Cerebellar cortex (tissue), 1 donor: Measurements from ENCODE around the gene PTPRN2.

ENCODE experiments used
- DNase-seq: peaks from one replicate; pipeline ENCODE4 v3.0.0-alpha.2; 2015; ENCODE audit warnings: low spot score

PTPRN2 gene

DNA sequence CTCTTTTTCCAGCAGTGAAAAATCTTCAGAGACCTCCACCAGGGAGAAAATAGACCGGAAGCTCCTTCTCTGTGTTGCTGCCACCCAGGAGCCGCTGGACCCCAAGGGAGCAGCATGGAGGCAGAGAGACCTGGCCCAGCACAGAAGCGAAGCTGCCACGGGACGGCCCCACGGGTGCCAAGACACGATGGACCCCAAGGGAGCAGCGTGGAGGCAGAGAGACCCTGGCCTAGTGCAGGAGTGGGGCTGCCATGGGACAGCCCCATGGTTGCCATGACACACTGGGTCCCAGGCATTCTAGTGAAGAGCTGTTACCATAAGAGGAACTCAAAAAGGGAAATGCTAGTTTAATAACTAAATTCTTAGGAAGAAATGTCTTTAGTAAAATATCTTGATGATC is 186.3 kb downstream of the PTPRN2 start:
- DNase-seq, result no peak

DNA sequence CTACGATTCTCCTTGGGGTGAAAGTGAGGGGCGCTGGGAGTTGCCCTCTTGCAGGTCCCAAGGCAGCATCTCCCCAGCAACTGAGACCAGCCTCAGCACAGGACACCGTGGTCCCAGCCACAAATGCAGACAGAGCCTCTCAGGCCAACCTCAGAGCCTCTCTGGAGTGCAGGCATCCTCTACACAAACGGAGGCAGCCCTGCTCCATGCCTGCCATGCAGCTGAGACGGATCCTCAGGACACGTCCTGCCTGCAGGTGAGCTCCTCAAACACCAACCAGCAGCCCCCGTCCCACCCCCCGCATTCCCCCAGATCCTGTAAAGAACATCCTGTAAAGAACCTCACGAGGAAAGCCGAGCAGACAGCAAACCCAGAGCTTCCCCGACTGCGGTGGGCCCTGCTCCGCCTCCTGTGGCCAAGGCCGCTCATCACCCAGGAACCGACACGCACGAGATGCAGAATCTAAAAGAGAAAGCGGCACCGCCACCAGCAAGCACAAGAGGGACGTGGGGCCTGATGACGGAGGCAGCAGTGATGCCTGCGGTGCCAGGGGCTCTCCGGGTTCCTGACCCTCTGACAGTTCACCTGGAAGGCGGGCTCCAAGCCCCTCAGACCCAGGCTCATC is 186.9 kb downstream of the PTPRN2 start:
- DNase-seq, result no peak

DNA sequence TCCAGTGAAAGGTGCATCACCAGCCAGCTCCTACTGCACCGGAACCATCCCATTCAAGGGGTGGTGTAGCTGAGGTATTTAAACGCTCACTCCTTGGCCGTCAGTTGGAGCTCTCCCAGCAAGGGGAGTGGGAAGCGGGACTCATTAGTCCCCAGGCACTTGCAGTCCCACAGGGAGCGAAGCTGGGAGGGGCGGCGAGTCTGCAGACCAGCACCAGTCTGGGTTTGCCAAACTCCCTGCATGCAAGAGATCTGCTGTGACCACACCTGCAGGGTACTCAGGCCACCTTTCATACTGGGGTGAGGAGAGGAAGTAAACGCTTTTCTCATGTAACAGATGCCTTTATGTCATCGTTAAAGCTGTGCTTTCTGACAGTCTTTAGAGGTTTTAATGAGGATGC is 187.9 kb downstream of the PTPRN2 start:
- no peak for DNase-seq

DNA sequence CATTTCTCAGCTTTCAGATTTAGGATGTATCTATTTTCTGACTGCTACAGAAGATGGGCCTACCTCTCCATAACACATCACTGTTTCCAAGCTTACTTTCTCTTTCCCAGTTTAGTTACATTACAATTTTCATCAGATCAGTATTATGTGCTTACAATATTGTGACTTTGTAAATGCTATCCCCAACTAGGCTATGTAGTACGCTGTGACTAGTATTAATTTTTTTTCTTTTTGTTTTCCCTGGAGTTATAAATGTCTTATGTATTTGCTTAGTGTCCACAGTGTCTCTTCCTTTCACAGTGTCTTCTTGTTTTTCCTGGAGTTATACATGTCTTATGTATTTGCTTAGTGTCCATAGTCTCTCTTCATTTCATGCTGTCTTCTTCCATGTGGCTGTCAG is 188.9 kb downstream of the PTPRN2 start:
- no peak for DNase-seq

DNA sequence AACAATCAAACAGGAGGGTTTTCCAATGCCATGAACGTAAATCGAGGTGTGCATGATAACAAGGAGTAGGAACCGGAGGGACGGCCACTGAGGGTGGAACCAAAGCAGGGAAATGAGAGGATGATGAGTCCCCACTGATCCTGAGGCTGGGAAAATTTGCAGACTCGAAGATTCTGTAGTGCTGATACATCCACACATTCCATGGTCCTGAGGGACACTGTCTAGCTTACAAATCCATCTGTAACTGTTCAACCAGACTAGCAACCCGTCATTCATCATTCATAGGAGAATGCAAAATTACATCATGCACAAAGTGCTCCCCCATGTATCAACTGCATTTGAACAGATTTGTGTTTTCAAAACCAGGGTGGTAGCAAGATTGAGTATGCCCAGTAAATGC is 189.7 kb downstream of the PTPRN2 start:
- DNase-seq, result no peak

DNA sequence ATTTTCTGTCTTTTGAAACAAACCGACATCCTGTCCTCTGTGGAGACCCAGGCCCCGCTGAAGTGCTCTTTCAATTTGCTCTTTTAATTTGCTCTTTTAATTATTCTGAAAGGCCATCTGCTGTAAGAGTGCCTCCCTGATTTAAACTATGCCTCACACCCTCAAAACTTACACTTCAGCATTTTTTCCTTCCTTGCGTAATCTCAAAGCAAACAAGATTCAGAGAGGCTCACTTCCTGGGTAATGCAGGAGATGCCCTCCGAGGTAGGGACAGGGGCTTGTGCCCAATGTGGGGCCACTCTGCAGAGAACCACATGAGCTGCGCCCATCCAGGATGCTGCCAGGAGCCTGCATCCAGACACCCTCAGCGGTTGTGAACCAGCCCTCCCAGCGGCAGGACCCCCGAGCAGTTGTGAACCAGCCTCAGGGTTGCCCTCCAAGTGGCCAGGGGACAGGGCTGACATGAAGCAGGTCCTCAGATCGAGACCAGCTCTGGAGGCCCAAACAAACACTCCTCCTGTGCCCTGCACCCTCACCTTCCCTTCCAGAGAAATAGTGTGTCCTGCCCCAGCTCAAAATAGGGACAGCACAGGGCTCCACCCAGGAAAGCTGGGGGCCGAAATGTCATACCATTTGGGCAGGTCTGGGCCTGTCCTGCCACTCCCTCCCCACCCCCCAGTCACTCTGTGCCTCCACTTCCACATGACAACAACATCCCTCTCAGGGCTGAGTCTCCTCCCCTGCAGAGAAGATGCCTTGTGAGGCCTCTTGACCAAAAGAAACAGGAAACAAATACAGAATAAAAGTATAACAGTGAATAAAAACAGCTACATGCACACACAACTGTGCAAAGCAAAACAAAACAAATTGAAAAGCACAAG is 190.4 kb downstream of the PTPRN2 start:
- DNase-seq, result no peak

DNA sequence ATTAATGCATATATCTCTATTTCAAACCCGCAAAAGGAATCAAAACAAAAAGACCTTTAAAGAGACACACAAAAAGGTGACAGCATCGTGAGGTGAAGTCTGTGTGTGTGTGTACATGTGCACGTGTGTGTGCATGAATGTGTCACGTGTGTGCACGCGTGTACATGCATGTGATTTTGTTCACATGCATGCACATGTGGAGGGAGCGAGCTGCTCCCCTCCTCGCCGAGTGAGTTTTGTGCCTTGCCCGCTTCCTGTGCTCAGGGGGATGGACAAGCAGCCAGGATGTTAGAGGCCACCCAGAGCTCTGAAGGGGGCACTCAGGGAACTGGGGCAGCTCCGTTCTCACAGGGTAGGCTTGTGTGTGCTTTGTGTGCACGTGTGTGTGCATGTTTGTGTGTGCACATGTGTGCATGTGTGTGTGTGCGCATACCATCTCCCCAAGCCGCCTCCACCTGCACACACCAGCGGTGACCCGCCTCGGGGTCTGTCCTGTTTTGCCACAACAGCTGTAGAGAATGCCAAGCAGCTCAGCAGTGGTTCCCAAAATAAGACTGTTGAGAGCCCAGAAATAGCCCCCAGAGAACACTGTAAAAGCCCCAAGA is 191.2 kb downstream of the PTPRN2 start:
- no peak for DNase-seq

DNA sequence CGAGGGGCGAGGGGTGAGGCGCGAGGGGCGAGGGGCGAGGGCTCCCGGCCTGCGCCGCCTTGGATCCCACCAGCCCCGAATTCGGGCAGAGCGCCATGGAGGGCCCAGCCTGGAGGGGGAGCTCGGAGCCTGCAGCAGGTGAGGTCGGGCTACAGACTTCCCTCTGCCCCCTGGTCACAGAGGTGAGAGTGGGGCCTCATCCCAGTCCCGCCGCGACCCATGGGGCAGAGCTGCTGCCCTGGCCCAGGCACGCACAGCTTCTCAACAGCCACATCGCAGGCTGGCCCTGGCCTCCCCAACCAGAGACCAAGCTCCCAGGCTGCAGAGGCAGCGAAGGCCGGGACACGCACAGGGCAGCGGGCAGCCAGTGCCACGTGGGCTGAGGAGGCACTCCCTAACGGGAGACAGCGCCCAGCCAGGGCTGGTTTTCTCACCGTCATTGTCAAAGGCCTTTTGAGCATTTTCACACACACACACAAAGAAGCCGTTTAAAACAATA is 191.8 kb downstream of the PTPRN2 start:
- DNase-seq, result peak; percentile 9

DNA sequence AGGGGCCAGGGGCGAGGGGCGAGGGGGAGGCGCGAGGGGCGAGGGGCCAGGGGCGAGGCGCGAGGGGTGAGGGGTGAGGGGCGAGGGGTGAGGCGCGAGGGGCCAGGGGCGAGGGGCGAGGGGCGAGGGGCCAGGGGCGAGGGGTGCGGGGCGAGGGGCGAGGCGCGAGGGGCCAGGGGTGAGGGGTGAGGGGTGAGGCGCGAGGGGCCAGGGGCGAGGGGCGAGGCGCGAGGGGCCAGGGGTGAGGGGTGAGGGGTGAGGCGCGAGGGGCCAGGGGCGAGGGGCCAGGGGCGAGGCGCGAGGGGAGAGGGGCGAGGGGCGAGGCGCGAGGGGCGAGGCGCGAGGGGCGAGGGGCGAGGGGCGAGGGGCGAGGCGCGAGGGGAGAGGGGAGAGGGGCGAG is 192.3 kb downstream of the PTPRN2 start:
- DNase-seq, result no peak

DNA sequence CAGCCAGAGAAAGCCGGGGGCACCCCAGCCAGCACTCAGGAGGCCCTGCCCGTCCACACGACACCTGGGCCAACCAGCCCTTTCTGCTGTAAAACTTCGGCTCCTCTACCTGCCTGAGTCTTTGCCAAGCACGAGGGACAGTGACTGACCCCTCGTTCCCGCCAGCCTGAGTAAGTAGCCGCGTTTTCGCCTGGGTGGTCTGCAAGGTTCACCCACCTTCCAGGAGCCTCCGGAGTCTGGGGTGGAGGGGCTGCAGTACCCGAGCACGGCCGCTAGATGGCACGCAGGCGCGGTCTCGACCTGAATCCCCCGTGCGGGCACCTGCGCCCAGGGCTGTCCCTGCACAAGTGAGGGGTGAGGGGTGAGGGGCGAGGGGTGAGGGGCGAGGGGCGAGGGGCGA is 192.7 kb downstream of the PTPRN2 start:
- DNase-seq, result peak; percentile 4

DNA sequence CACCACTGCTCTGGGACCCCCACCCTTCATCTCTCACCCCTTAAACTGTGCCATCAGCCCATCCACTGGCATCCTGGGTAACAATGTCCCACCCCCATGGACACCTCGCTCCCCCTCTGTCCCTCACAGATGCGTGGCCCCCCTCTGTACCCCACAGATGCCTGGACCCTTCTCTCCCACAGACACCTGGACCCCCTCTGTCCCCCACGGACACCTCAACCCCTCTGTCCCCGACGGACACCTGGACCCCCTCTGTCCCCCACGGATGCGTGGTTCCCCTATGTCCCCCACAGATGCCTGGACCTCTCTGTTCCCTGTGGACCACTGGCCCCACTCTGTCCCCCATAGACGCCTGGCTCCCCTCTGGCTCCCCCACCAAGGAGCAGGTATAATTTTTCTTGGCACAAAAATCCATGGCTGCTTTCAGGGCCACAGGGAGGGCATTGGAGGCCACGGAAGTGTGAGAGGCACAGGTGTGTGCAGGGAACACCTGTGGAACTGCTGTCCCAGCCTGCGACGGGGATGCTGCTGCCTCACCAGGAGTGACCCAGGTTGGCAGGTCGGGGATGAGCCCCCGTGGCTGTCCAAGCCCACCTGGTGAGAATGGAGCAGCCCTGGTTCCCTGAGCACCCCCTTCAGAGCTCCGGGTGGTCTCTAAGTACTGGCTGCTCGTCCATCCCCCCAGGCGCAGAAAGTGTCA is 193.5 kb downstream of the PTPRN2 start:
- no peak for DNase-seq

DNA sequence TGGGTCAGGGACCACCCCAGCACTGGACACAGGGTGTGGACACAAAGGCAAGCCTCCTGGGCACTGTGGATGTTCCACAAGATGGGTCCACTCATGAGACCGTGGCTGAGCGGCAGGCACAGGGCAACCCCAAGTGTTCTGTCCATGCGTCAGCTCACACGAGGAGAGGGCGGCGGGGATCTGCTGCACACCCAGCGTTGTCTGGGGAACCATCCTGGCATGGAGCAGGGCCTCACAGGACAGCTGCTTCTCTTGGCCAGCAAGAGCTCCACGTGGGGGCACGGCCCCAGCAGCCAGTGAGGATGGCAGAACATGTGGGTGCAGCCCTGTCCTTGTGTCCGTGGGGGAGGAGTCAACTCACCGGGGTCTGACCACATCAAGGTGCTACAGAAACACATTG is 195.4 kb downstream of the PTPRN2 start:
- no peak for DNase-seq

DNA sequence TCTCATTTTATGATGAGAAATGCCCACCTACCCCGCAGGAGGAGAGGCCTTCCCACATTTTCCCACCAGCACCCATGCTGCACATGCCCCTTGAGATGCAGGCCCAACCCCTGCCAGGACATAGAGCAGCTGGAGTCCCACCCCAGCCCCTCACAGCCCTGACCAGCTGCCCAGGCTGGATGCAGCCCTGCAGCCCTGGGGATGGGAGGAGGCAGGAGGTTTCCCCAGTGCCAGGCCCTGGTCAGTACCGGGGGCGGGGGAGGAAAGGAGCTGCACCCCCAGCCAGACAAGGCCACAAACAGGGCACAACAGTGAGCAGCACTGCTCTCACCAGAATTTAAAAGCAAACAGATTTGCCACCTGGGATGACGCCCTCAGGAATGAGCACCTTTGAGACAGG is 196.1 kb downstream of the PTPRN2 start:
- no peak for DNase-seq

DNA sequence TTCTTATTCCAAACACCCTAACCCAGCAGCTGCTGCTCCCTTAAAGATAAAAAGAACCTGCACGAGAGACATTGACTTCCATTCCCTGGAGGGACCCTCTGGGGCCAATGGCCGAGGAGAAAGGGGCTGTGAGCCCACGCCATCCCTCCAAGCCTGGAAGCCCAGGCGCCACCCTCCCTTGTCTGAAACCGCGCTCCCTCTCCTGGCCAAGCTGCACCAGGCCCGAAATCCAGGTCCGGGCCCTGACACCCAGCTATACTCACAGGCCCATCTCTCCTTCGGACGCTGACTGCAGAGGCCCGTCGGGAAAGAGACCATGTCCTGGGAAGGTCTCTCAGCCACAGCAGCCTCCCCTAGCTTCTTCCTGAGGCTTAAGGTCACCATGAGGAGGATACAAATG is 196.5 kb downstream of the PTPRN2 start:
- no peak for DNase-seq

DNA sequence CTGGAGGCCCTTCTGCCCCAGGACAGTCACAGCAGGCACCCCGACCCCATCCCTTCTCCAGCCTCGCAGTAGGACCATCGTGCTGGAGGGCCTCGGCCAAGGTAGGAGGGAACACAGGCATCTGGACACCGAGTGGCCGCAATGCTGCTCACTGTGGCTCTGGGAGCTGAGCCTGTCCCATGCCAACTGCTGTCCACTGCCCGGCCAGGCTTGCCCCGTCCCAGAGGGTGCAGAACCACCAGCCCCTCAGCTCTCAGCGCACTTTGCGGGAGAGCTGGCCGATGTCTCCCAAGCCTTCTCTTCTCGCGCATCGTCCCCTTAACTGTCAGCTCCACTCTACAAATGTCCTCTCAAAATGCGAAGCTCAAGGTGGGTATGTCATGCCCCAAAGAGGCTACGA is 197.2 kb downstream of the PTPRN2 start:
- DNase-seq, result no peak

DNA sequence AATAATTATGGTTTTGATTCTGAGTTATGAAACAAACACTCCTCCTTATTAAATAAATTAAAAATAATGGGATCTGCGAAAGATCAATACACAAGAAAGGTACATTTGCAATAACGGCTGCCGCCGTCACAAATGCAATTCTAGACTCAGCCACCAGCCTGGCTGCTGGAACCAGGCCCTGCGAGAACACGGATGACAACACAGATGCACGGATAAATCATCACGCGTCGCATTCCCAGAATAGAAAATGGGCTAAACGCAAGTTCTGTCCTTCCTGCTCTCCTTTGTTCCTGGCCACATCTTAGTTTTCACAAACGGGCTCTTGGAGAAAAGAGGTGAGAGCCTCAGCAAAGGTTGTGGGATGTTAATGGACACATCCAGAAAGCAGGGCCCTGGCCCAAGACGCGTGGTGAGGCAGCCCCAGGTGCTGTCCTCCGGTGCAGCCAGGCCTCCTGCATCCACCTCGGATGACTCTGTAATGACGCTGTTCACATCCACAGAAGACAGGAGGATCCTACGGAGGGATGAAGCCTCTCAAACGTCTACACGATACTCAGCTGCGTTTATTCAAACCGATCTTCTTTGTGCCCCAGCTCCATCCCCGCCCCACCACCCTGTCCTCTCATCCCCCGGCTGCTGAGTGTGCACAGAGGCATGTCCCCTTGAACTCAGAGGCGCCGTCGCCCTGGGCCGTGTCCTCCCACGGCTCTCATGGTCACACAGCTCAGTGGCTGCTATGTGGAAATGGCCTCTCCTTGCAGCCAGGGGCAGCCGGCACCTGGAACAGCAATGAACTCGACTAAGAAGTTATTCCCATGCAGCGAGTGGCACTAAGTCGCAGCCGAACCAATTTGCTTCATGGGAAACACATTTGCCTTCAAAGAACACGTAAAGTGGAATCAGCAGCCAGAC is 197.9 kb downstream of the PTPRN2 start:
- no peak for DNase-seq

DNA sequence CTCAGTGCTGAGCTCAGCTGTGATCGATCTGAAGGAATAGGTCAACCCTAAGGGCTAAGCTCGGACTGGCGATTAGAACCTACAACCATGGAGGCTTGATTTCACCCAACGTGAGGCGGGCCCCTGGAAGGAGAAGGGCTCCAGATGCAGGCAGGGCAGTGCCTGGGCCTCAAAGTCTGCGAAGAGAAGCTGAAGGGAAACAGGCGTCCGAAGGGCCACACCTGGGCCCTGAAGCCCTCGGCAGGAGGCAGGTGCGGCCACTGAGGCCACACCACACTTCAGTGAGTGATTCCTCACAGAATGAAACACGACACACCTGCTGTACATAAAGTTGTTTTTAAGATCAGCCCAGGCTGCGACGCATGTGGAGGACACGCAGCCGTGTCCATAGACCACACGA is 198.7 kb downstream of the PTPRN2 start:
- no peak for DNase-seq

DNA sequence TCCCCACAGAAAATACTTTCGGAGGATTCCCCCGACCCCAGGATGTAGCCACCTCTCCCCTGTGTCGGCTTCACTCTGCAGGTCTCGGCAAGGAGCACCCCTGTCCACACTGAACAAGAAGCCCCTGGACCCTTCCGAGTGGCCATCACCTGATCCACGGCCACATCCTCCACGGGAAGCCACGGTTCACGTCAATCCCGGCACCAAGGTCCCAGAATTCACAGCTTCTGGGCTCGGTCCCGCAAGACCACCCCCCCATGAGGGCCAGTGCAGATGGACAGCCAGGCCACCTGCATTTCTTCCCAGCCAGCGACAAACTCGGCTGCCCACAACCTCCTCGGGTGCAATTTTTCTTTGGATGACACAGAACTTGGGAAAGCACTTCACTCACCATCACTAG is 199.6 kb downstream of the PTPRN2 start:
- no peak for DNase-seq

DNA sequence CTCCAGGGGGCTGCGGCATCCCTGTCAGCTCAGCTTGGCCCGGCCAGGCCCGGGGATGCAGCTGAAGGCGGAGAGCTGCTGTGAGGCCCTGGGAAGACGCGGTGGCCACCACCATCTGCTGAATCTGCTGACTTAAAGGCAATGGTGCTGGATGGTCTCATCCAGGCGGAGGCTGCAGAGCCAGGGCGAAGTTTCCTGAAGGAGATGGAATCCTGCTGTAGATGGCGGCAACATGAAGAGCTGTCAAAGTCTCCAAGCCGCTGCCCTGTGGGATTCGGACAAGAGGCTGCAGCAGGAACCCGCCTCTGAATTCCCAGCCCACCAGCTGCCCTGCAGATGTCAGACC is 200.1 kb downstream of the PTPRN2 start:
- DNase-seq, result no peak

DNA sequence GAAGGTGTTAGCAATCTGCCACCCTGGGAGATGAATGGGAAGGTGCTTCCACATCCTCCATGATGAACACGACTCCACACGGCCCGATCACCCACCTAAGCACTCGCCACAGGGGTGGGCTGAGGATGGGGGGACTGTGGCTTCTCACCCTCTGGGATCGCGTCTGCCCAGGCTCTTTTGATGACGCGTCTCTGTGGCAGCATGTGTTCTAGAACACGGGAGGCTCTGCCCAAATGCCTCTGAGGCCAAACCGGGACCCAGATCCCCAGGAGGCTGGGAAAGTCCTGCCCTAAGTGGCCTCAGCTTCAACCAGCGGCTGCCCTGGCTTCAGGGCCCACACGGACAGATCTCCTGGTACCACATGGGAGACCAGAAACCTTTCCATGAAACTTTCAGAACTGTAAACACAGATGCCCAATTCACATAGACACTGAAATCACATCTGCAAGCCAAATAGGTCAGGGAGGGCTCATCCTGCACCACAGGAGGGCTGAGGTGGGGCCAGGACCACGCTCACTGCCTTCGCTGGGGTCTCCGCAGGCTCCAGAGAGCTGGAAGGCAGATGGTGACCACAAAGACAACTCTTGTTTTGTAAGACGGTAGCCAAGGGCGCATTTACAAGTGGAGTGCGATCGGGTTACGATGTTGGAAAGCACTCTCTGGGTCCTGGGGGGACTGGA is 200.6 kb downstream of the PTPRN2 start:
- no peak for DNase-seq

DNA sequence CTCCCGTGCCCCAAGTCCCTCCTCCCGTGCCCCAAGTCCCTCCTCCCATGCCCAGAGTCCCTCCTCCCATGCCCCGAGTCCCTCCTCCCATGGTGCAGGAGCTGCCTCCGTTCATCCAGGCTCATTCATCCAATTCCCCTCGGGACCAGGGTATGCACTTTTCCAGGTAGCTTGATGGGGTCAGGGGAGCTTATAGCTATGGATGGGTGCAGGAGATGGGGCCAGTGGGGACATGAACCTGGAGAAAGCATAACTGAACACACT is 201.3 kb downstream of the PTPRN2 start:
- no peak for DNase-seq
